Measurements from ENCODE around the gene NDUFV1. TPM values are rescaled to one million over a fixed set of nuclear protein-coding genes. Genes with fewer than 3 reads are reported as not detected.

The NDUFV1 gene
- total RNA-seq, 1 experiment from 2014 or later = 242 TPM

DNA sequence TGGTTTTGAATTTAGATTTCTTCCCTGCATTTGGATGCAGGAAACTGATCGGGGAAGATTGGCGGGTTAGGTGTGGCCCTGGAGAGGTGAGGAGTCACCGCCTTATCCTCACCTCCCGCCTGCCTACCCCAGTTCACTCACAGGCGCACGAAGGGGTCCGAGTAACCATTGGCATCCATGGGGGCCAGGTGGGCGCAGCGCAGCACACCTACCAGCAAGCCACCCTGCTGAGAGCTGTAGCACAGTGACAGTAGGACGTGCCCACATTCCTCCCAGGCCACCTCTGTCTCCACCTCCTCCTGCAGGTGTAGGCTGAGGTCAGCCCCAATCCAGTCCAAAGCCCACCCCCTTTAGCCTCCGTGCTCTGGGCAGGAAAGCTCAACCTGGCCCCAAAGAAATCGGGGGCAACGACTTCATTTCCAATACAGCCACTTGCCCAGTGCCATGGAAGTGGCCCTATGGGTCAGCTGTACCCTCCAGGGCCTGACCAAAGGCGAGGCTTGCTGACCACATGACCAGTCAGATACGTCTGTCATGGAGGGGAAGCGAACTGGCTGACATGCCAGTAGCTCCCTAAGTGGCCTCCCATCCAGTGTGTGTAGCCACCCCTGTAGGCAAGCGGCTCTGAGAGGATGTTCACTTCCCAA is 6.7 kb downstream of the NDUFV1 start:
- no peak for DNase-seq (ENCODE audit: low read depth, low spot score)
- RAD21 ChIA-PET (ENCODE audit: low non-redundant PET in 1 of 2, low total read pairs in 2 of 2, uncharacterized antibody in 2 of 2, unreplicated experiment in 2 of 2) = interaction anchor here (0.9 to 1.1 kb wide), 2 partner anchors 41 to 46 kb away, joined by 3 read pairs; no protein-coding TSS in a partner anchor
- no peak overlapping the region for H3K4me3 ChIP-seq (replicated peaks in 1 of 2; ENCODE audit: low read depth in 1 of 2, low read length in 2 of 2)
- H3K9me3 ChIP-seq (ENCODE audit: control insufficient read depth in 1 of 2, insufficient read depth in 1 of 2, low read depth in 1 of 2, low read length in 2 of 2) = no peaks in the 10 kb centered on the region
- intact Hi-C loops (cut with micrococcal nuclease) = no loop called here
- no TSS peak for BruUV-seq (replicated peaks)
- H3K4me1 ChIP-seq (ENCODE audit: control insufficient read depth in 1 of 2, insufficient read depth in 2 of 2, low read length in 2 of 2) = peaks cover 2 to 13% of the 10 kb centered on the region in 2 experiments; a peak in 2 of 4 replicates
- no peaks in the 10 kb centered on the region for H3K9me2 ChIP-seq (ENCODE audit: insufficient read depth)
- no peak overlapping the region for H2AFZ ChIP-seq (ENCODE audit: low read depth, low read length, poor library complexity, severe bottlenecking)
- H4K20me1 ChIP-seq (ENCODE audit: insufficient read depth) = no peaks in the 10 kb centered on the region
- POLR2A ChIA-PET = no interaction called here
- H3K27ac ChIP-seq (ENCODE audit: low read depth, low read length) = no peak overlapping the region; the same call in 1 of the 2 replicates
- CTCF ChIA-PET = interaction anchor here (1.0 to 1.7 kb wide), 9 partner anchors 8 to 178 kb away, joined by 3 to 14 read pairs (median 5); partner anchors contain the start of gene NUDT8
- H3K27me3 ChIP-seq (ENCODE audit: insufficient read depth, low read length) = no peaks in the 10 kb centered on the region
- no peak for ATAC-seq
- peaks cover 10% of the 10 kb centered on the region; the same call in 1 of the 2 replicates for H3K79me2 ChIP-seq (ENCODE audit: insufficient read depth, low read length)
- H3K36me3 ChIP-seq (ENCODE audit: control insufficient read depth in 1 of 2, insufficient read depth in 2 of 2, low read length in 2 of 2) = peaks cover 19% of the 10 kb centered on the region in 2 experiments; a peak in 3 of 4 replicates
- no peak overlapping the region for H3K9ac ChIP-seq (ENCODE audit: low read length)
- H3K4me2 ChIP-seq (ENCODE audit: low read length) = peak overlapping the region; percentile 48
- TF ChIP-seq EGR1 (IDR thresholded peaks at IDR 0.05; ENCODE audit: low read depth) (no peak), RAD21 (IDR thresholded peaks at IDR 0.05; ENCODE audit: low read depth) (no peak), EZH2phosphoT487 (IDR thresholded peaks at IDR 0.05; ENCODE audit: borderline replicate concordance) (no peak), SIN3A (IDR thresholded peaks at IDR 0.05; ENCODE audit: low read depth) (no peak), ZNF274 (IDR thresholded peaks at IDR 0.05; ENCODE audit: low read depth, low read length) (no peak), CBX3 (IDR thresholded peaks at IDR 0.05; ENCODE audit: low read depth) (no peak), TCF7L2 (IDR thresholded peaks at IDR 0.05; ENCODE audit: borderline replicate concordance, extremely low read depth, insufficient read depth, insufficient read length) (no peak), POLR2AphosphoS5 (IDR thresholded peaks at IDR 0.05; ENCODE audit: low read depth, low read length) (no peak), EZH2 (IDR thresholded peaks at IDR 0.05) (no peak), SP1 (IDR thresholded peaks at IDR 0.05; ENCODE audit: low read depth) (no peak), FOSL1 (IDR thresholded peaks at IDR 0.05; ENCODE audit: low read depth) (no peak)
- TF ChIP-seq, protein P1, sequence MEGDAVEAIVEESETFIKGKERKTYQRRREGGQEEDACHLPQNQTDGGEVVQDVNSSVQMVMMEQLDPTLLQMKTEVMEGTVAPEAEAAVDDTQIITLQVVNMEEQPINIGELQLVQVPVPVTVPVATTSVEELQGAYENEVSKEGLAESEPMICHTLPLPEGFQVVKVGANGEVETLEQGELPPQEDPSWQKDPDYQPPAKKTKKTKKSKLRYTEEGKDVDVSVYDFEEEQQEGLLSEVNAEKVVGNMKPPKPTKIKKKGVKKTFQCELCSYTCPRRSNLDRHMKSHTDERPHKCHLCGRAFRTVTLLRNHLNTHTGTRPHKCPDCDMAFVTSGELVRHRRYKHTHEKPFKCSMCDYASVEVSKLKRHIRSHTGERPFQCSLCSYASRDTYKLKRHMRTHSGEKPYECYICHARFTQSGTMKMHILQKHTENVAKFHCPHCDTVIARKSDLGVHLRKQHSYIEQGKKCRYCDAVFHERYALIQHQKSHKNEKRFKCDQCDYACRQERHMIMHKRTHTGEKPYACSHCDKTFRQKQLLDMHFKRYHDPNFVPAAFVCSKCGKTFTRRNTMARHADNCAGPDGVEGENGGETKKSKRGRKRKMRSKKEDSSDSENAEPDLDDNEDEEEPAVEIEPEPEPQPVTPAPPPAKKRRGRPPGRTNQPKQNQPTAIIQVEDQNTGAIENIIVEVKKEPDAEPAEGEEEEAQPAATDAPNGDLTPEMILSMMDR (IDR thresholded peaks at IDR 0.05 in 2 of 3, conservative IDR thresholded peaks at IDR 0.05 in 1 of 3; ENCODE audit: borderline replicate concordance in 1 of 3, insufficient read depth in 1 of 3, low read depth in 2 of 3, low read length in 2 of 3) = no peak
- TF ChIP-seq, protein P2, sequence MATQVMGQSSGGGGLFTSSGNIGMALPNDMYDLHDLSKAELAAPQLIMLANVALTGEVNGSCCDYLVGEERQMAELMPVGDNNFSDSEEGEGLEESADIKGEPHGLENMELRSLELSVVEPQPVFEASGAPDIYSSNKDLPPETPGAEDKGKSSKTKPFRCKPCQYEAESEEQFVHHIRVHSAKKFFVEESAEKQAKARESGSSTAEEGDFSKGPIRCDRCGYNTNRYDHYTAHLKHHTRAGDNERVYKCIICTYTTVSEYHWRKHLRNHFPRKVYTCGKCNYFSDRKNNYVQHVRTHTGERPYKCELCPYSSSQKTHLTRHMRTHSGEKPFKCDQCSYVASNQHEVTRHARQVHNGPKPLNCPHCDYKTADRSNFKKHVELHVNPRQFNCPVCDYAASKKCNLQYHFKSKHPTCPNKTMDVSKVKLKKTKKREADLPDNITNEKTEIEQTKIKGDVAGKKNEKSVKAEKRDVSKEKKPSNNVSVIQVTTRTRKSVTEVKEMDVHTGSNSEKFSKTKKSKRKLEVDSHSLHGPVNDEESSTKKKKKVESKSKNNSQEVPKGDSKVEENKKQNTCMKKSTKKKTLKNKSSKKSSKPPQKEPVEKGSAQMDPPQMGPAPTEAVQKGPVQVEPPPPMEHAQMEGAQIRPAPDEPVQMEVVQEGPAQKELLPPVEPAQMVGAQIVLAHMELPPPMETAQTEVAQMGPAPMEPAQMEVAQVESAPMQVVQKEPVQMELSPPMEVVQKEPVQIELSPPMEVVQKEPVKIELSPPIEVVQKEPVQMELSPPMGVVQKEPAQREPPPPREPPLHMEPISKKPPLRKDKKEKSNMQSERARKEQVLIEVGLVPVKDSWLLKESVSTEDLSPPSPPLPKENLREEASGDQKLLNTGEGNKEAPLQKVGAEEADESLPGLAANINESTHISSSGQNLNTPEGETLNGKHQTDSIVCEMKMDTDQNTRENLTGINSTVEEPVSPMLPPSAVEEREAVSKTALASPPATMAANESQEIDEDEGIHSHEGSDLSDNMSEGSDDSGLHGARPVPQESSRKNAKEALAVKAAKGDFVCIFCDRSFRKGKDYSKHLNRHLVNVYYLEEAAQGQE (IDR thresholded peaks at IDR 0.05; ENCODE audit: low read depth) = no peak
- TF ChIP-seq, protein P3, sequence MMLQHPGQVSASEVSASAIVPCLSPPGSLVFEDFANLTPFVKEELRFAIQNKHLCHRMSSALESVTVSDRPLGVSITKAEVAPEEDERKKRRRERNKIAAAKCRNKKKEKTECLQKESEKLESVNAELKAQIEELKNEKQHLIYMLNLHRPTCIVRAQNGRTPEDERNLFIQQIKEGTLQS (IDR thresholded peaks at IDR 0.05) = no peak

All from HCT116 (cell line).